Measurements from ENCODE around the gene SLC35F2.
A peak's percentile ranks its signal among the peaks of the same experiment; 100 is the strongest.
"Not testable (repeated sequence)": the region's sequence is repeated elsewhere in the genome, so short reads cannot be mapped to it uniquely, and the experiment has no call there.

SLC35F2 gene, protein sequence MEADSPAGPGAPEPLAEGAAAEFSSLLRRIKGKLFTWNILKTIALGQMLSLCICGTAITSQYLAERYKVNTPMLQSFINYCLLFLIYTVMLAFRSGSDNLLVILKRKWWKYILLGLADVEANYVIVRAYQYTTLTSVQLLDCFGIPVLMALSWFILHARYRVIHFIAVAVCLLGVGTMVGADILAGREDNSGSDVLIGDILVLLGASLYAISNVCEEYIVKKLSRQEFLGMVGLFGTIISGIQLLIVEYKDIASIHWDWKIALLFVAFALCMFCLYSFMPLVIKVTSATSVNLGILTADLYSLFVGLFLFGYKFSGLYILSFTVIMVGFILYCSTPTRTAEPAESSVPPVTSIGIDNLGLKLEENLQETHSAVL
- total RNA-seq, result 12.0 to 99.3 (median 54.8) reads per million in 9 experiments

DNA sequence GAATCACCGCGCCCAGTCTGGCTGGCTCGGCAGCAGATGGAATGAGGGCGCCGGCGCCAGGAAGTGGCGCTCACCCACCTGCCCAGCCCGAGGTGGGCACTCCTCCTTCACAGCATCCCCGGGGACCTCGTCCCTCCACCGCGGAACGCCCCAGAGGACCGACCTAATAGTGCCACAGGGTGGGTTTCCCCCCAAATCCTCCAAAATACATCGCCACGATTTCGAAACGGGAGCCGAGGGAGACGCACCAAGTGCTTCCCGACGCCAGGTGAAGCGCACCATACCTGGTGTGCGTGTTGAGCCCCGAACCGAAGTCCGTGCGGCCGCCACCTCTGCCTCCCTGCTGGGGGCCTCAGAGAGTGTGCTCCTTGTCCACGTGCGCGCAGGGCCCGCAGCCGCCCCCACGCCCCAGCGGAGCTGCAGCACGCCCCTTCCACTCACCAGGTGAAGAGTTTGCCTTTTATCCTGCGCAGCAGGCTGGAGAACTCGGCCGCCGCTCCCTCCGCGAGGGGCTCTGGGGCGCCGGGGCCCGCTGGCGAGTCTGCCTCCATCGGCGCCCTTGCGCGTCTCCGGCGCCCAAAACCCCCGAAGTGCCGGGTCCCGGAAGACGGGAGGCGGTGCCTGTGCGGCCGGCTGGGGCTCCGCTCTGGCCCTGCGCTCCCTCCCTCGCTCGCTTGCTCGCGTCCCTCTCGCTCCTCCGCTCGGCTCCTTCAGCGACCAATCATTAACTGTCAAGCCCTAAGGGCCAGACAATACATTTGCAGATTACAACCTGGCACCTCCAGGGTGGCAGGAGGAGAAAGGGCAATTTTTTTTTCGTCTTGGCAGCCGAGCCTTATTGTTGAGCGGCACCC lies at the start of gene SLC35F2:
Gene SLC35F2, minus strand, starts transcription at position 571 of the 854 bp plus-strand sequence. Its CDS starts 20 bp downstream, at position 551.
- Mint-ChIP-seq H3K9me3 (no peaks in the 10 kb centered on the region), H3K36me3 (ENCODE audit: insufficient read depth) (peaks cover 19% of the 10 kb centered on the region), H3K27ac (peak within 1 kb of the TSS; percentile 90 to 92), H3K27me3 (no peaks in the 10 kb centered on the region), H3K4me3 (peak within 1 kb of the TSS; percentile 95 to 97), H3K4me1 (ENCODE audit: low read depth in 2 of 2) (peaks cover 25 to 28% of the 10 kb centered on the region in 2 donors)
- peak; percentile 55 to 63 (median 59) for DNase-seq
- peak; percentile 86 for ATAC-seq (replicated peaks)

DNA sequence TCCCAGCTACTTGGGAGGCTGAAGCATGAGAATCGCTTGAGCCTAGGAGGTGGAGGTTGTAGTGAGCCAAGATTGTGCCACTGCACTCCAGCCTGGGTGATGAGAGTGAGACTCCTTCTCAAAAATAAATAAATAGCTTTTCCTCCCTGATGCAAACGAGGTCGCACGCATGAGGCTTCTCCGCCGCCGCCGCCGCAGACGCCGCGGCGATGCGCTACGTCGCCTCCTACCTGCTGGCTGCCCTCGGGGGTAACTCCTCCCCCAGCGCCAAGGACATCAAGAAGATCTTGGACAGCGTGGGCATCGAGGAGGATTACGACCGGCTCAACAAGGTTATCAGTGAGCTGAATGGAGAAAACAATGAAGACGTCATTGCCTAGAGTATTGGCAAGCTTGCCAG lies 49.6 kb upstream of the SLC35F2 start:
- Mint-ChIP-seq H3K27ac (no peak overlapping the region), H3K36me3 (ENCODE audit: insufficient read depth) (peaks cover 2% of the 10 kb centered on the region), H3K4me1 (ENCODE audit: low read depth in 2 of 2) (no peaks in the 10 kb centered on the region), H3K27me3 (peaks cover 27 to 30% of the 10 kb centered on the region in 2 donors), H3K4me3 (no peak overlapping the region), H3K9me3 (no peaks in the 10 kb centered on the region)
- DNase-seq (no peak), ATAC-seq (replicated peaks) (no peak)

DNA sequence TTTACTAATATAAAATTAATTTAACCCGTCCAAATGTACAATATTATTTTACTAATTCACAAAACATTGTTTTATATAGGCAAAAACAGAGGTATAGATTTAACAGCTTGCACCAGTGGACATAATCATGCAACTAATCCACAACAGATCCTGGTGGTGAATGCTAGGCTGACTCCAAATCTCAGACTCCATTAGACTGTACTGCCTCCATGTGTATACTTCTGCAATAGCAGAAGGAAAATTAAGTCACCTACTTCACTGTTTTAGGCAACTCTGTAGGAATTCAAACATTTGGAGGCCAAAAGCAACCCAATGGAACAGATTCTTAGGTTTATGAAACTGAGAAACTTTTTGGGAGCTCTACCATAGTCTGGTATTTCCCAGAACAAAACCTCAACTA lies 39.7 kb upstream of the SLC35F2 start:
- peaks cover 17 to 23% of the 10 kb centered on the region in 2 donors for H3K27me3 Mint-ChIP-seq
- no peak overlapping the region for H3K27ac Mint-ChIP-seq
- ATAC-seq (replicated peaks) (peak; percentile 64), DNase-seq (no peak)
- no peaks in the 10 kb centered on the region for H3K9me3 Mint-ChIP-seq
- no peak overlapping the region for H3K4me3 Mint-ChIP-seq
- H3K4me1 Mint-ChIP-seq (ENCODE audit: low read depth in 2 of 2), result no peaks in the 10 kb centered on the region
- H3K36me3 Mint-ChIP-seq (ENCODE audit: insufficient read depth), result peaks cover 3% of the 10 kb centered on the region

DNA sequence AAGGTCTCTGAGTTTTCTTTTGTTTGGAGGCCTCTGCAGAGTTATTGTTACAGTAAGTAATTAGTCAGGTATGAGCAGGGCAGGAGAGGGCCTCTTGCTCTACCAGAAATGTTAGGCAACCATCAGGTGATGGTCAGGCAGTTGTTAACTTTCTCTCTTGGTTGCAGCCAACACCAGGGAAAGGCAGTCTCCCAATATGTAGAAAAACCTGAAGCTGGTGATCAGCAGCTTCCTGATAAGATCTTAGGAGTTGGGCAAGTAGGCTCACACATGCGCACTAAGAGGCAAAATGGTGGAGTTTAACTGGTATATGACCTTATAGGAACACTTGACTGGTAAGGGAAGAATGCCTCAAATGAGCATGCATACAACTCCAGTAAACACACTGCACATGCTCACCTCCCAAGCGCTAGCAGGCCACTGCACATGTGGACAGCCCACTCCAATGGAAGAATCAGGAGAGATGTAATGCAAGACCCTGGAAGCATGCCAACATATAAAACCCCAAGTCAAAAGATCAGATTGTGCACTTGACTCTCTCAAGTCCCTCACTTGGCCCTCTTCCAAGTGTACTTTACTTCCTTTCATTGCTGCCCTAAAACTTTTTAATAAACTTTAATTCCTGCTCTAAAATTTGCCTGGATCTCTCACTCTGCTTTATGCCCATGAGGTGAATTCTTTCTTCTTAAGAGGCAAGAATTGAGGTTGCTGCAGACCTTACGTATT lies 23.7 kb upstream of the SLC35F2 start:
- Mint-ChIP-seq H3K36me3 (ENCODE audit: insufficient read depth) (no peaks in the 10 kb centered on the region), H3K4me3 (no peak overlapping the region), H3K4me1 (ENCODE audit: low read depth in 2 of 2) (no peaks in the 10 kb centered on the region), H3K27ac (no peak overlapping the region), H3K9me3 (no peaks in the 10 kb centered on the region), H3K27me3 (peaks cover 21 to 32% of the 10 kb centered on the region in 2 donors)
- DNase-seq (no peak), ATAC-seq (replicated peaks) (no peak)

DNA sequence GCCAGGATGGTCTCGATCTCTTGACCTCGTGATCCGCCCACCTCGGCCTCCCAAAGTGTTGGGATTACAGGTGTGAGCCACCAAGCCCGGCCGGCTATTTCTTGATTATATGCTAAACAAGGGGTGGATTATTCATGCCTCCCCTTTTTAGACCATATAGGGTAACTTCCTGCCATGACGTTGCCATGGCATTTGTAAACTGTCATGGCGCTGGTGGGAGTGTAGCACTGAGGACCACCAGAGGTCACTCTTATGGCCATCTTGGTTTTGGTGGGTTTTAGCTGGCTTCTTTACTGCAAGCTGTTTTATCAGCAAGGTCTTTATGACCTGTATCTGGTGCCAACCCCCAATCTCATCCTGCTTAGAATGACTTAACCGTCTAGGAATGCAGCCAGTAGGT lies 22.9 kb upstream of the SLC35F2 start:
- H3K36me3 Mint-ChIP-seq (ENCODE audit: insufficient read depth); DNase-seq; H3K4me1 Mint-ChIP-seq (ENCODE audit: low read depth in 2 of 2); H3K9me3 Mint-ChIP-seq; H3K4me3 Mint-ChIP-seq; H3K27ac Mint-ChIP-seq; ATAC-seq (replicated peaks): not testable (repeated sequence)
- peaks cover 15 to 24% of the 10 kb centered on the region in 2 donors for H3K27me3 Mint-ChIP-seq

DNA sequence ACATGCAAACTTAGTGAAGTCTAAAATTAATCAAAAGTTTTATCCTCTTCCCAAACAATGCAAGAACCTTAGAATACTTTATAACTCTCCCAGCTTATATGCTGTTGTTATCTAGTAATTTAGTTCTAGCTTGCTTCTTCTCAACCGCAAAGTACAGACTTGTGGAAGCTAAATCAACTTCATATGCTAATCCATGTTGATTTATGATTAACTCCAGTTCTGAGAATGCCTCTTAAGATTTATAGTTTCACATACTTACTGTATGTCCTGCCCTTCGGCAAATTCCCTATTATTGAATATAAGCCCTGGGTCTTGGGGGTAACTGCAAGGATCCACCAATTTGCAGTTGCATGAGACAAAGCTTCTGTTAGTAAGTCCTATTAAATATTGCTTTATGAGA lies 17.6 kb upstream of the SLC35F2 start:
- Mint-ChIP-seq H3K9me3 (no peaks in the 10 kb centered on the region), H3K4me1 (ENCODE audit: low read depth in 2 of 2) (no peaks in the 10 kb centered on the region), H3K27ac (no peak overlapping the region), H3K4me3 (no peak overlapping the region), H3K27me3 (peaks cover 15 to 20% of the 10 kb centered on the region in 2 donors), H3K36me3 (ENCODE audit: insufficient read depth) (no peaks in the 10 kb centered on the region)
- no peak for DNase-seq
- ATAC-seq (replicated peaks), result no peak

DNA sequence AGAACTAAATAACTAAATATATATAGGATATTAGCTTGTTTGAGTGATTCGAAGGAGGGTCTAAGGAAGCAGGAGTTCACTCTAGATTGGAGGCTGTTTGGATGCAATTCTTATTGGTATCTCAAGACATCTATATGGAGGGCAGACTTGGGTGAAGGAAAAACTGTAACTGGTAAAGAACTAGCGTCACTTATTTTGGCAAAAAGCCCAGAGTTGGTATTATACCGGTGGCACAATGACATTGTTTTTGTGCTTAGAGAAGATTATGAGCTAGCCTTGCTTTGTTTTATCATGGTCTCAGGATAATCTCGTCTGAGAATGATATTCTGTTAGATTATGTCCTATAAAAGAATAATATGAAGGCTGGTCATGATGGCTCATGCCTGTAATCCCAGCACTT lies 6.0 kb upstream of the SLC35F2 start:
- H3K36me3 Mint-ChIP-seq (ENCODE audit: insufficient read depth), result peaks cover 3% of the 10 kb centered on the region
- no peak for DNase-seq
- no peak overlapping the region for H3K27ac Mint-ChIP-seq
- ATAC-seq (replicated peaks), result no peak
- no peak overlapping the region for H3K4me3 Mint-ChIP-seq
- no peaks in the 10 kb centered on the region for H3K9me3 Mint-ChIP-seq
- H3K27me3 Mint-ChIP-seq, result peaks cover 5 to 9% of the 10 kb centered on the region in 2 donors
- peaks cover 4% of the 10 kb centered on the region in 2 donors for H3K4me1 Mint-ChIP-seq (ENCODE audit: low read depth in 2 of 2)

DNA sequence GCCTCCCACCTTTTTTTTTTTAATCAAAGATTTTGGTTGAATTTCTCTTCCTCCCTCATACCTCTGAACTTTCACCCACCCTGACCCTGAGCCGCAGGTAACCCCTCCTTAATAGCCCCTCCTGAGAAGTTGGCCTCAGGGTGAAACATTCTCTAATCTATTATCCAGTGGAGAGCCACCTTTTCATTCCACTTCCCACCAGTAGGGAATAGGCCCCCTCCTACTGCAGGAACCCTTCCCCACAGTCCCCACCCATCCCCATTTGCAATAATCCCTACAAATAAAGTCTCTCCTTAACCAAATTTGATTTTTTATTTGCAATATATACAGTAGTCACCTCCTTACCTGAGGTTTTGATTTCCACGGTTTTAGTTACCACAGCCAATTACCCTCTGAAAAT lies 2.1 kb upstream of the SLC35F2 start:
- Mint-ChIP-seq H3K36me3 (ENCODE audit: insufficient read depth) (peaks cover 19% of the 10 kb centered on the region), H3K4me3 (peak overlapping the region in 1 of 2 donors; percentile 14), H3K27me3 (peaks cover 5 to 9% of the 10 kb centered on the region in 2 donors), H3K27ac (no peak overlapping the region), H3K9me3 (no peaks in the 10 kb centered on the region), H3K4me1 (ENCODE audit: low read depth in 2 of 2) (peaks cover 25 to 28% of the 10 kb centered on the region in 2 donors)
- no peak for ATAC-seq (replicated peaks)
- DNase-seq, result no peak

DNA sequence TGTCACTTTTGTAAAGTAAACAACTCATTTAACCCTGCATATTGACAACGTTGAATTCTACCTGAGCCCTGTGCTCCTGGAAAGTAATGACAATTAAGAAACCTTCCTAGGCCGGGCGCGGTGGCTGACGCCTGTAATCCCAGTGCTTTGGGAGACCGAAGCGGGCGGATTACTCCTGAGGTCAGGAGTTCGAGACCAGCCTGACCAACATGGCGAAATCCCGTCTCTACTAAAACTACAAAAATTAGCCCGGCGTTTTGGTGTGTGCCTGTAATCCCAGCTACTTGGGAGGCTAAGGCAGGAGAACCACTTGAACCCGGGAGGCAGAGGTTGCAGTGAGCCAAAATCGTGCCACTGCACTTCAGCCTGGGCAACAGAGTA lies 1.6 kb upstream of the SLC35F2 start:
- not testable (repeated sequence) for H3K27me3 Mint-ChIP-seq; DNase-seq; ATAC-seq (replicated peaks); H3K27ac Mint-ChIP-seq; H3K9me3 Mint-ChIP-seq
- H3K4me3 Mint-ChIP-seq, result peak overlapping the region; percentile 14 to 95
- H3K36me3 Mint-ChIP-seq (ENCODE audit: insufficient read depth), result peaks cover 19% of the 10 kb centered on the region
- peaks cover 25 to 28% of the 10 kb centered on the region in 2 donors for H3K4me1 Mint-ChIP-seq (ENCODE audit: low read depth in 2 of 2)

DNA sequence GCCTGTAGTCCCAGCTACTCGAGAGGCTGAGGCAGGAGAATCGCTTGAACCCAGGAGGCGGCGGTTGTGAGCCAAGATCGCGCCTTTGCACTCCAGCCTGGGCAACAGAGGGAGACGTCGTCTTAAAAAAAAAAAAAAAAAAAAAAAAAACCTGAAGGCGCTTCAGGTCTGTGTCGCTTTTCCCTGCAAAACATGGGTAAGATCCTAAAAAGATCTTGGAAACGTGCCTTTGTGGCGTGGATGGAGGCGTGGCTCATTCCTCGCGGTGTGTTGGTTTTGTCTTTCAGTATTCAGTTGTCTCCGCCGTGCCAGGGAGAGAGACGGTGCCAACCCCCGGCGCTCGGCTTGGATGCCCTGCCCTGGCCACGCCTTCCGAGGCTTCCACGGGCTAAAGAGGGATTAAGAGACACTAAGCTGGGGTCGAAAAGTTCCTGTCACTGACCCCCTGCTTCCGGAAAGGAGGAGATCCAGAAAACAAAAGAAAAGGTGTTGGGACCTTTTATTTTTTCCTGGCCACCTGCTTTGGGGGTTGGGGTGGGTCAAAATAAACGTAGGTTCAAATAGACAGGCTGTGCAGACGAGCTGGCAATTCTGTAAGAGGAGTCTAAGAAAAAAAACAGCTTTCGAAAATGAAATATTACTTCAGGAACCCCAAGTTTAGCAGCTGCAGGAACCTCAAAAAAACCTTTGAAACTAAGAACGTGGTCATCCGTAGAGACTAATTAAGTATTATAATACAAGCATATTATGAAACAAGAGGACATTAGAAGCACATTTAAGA lies 1.1 kb upstream of the SLC35F2 start:
- peaks cover 25 to 28% of the 10 kb centered on the region in 2 donors for H3K4me1 Mint-ChIP-seq (ENCODE audit: low read depth in 2 of 2)
- no peaks in the 10 kb centered on the region for H3K9me3 Mint-ChIP-seq
- peaks cover 5 to 9% of the 10 kb centered on the region in 2 donors for H3K27me3 Mint-ChIP-seq
- H3K27ac Mint-ChIP-seq, result peak overlapping the region; percentile 90 to 92
- DNase-seq (peak in 2 of 3 experiments; percentile 2 to 10), ATAC-seq (replicated peaks) (no peak)
- H3K36me3 Mint-ChIP-seq (ENCODE audit: insufficient read depth), result peaks cover 19% of the 10 kb centered on the region
- H3K4me3 Mint-ChIP-seq, result peak overlapping the region; percentile 95 to 97

DNA sequence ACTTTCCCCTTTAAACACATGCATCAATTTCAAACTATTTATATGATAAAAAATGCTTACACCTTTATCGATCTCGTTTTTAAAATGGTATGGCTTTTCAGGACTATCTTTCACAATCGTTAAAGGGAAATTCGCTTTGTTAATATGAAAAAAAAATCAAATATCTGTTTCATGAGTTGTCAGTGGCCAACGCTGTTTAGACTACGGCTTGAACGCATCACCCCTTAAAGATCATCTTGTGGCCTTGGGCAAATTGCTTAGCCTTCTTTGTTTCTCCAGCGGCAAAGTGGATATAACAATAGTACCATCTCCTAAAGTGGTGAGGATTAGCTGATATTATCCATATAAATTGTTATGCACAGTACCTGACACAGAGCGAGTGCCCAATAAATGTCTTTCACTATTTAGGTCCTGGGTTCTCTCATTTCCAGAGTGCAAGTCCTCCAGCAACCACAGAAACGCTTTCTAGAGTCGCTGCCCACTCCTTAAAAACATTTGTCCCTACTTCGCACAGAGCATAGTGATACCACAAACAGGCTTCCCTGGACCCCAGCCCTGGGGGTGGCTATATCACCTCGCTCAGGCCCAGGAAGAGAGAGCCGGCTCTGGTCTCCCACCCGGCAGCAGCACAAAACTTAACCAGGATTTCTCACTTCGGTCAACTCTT lies 904 bp downstream of the SLC35F2 start:
- DNase-seq (no peak), ATAC-seq (replicated peaks) (no peak)
- peaks cover 19% of the 10 kb centered on the region for H3K36me3 Mint-ChIP-seq (ENCODE audit: insufficient read depth)
- no peaks in the 10 kb centered on the region for H3K9me3 Mint-ChIP-seq
- no peaks in the 10 kb centered on the region for H3K27me3 Mint-ChIP-seq
- peak overlapping the region; percentile 95 to 97 for H3K4me3 Mint-ChIP-seq
- H3K27ac Mint-ChIP-seq, result peak overlapping the region; percentile 90 to 92
- H3K4me1 Mint-ChIP-seq (ENCODE audit: low read depth in 2 of 2), result peaks cover 25 to 32% of the 10 kb centered on the region in 2 donors

DNA sequence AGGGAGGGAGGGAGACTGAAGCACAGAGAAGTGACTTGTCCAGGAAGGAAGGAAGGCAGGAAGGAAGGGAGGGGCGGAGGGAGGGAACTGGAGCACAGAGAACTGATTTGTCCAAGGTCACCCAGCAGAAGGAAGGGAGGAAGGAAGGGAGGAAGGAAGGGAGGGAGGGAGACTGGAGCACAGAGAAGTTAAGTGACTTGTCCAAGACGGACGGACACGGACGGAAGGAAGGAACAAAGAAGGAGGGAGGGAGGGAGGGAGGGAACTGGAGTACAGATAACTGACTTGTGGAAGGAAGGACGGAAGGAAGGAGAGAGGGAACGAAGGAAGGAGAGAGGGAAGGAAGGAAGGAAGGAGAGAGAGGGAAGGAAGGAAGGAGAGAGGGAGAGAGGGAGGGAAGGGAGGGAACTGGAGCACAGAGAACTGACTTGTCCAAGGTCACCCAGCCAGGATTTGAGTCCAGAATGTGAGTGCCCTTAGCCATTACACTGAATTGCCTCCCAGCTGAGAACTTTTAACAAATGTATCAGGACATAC lies 1.5 kb downstream of the SLC35F2 start:
- ATAC-seq (replicated peaks) (no peak), DNase-seq (no peak)
- Mint-ChIP-seq H3K27me3 (no peaks in the 10 kb centered on the region), H3K4me3 (peak overlapping the region; percentile 95 to 97), H3K27ac (peak overlapping the region; percentile 90 to 92), H3K36me3 (ENCODE audit: insufficient read depth) (peaks cover 19% of the 10 kb centered on the region), H3K4me1 (ENCODE audit: low read depth in 2 of 2) (peaks cover 25 to 32% of the 10 kb centered on the region in 2 donors), H3K9me3 (no peaks in the 10 kb centered on the region)
